GM21825 (cell line): ENCODE data around the gene HDGFL2.

ENCODE experiments used
- ATAC-seq: cut with Tn5 transposase; IDR thresholded peaks from one replicate; pipeline ENCODE4 v1.9.1; 2021; ENCODE audit warnings: mild to moderate bottlenecking, moderate library complexity; ENCODE audit not compliant: unreplicated experiment

The HDGFL2 gene

GRCh38 chr19:4496304-4496703 lies 24.2 kb downstream of the HDGFL2 start:
- ATAC-seq: no peak

DNA sequence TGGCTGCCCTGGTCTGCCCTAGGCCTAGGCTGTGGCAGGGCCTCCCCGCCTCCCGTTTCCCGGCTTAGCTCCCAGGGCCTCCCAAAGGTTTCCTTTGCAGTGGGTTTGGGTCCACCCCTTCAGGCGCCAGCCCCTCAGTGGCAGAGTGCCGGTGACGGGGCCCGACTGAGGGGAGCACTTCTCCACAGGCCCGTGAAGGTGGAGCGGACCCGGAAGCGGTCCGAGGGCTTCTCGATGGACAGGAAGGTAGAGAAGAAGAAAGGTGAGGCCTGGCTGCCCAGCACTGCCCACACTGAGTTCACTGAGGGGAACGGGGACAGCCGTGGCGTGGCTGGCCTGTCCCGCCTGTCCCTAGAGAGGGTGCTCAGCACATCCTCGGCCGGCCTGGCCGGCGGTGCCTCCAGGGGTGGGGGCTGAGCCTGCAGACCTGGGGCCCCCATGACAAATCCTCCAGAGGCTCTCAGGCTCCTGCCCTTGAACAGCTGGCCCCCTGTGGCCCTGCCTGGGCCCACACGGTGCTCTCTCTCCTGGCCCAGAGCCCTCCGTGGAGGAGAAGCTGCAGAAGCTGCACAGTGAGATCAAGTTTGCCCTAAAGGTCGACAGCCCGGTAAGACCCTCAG lies 25.8 kb downstream of the HDGFL2 start:
- ATAC-seq: no peak

DNA sequence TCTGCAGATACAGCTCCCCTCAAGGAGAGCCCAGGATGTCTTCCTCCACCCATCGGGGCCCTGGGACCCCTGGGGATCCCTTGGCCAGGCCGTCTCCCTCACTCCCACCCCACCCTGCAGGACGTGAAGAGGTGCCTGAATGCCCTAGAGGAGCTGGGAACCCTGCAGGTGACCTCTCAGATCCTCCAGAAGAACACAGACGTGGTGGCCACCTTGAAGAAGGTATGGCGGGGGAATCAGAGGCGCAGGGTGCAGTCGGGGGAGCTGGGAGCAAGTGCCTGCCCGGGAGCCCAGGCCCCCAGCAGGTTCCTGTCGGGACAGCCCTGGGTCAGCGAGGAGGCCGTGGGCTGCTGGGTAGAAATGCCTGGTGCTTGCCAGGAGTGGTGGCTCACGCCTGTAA lies 26.6 kb downstream of the HDGFL2 start:
- no peak for ATAC-seq

DNA sequence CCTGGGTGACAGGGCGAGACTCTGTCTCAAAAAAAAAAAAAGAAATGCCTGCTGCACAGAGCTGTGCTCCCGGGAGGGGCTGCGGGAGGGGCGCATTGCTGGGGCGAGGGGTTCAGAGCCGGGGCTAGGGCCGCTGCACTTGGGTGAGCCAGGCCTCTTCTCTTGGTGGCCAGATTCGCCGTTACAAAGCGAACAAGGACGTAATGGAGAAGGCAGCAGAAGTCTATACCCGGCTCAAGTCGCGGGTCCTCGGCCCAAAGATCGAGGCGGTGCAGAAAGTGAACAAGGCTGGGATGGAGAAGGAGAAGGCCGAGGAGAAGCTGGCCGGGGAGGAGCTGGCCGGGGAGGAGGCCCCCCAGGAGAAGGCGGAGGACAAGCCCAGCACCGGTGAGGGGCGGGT lies 27.2 kb downstream of the HDGFL2 start:
- ATAC-seq: no peak

GRCh38 chr19:4499855-4500254 lies 27.8 kb downstream of the HDGFL2 start:
- no peak for ATAC-seq

GRCh38 chr19:4500841-4501591 lies 28.9 kb downstream of the HDGFL2 start:
- ATAC-seq: no peak

DNA sequence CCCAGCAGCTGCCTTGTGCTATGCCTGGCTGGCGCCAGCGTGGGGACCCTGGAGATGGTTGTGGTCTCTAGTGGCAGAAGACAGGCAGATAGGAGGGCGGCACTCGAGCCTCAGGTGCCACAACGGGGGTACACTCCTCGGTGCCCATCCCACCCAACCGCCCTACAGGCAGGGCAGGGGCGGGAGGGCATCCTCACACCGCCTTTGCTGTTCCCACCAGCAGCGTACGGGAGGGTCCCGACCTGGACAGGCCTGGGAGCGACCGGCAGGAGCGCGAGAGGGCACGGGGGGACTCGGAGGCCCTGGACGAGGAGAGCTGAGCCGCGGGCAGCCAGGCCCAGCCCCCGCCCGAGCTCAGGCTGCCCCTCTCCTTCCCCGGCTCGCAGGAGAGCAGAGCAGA lies 29.6 kb downstream of the HDGFL2 start:
- no peak for ATAC-seq

GRCh38 chr19:4502282-4503131 lies 30.4 kb downstream of the HDGFL2 start:
- no peak for ATAC-seq

DNA sequence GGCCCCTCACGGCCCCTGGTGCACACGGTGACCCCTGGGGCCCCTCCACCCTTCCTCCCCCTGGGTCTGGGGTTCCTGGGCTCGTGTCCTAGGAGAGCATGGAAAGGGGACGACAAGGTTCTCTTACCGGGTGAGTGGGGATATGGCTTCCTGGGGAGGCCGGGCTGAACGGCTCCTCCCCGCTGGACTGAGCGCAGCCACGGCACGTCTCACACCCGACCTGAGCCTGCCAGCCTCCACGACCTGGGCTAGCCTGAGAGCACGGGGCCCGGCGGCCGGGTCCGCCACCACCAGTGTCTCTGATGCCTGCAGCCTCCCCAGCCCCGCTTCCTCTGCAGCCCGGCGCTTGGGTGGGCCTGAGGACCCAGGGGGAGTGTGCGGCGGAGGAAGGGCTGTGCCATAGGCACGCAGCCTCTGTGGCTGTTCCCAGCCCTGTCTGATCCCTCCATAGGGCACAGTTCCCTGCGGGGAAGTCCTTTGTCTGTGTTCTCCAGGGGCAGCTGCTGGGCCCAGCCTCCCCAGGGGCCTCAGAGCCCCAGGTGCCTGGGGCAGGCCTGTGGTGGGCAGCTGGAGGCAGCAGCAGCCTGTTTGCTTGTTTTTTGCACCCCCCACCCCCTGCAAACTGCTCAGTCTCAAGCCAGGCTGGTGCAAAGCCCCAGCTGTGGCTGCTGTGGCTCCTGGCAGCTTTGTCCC lies 31.2 kb downstream of the HDGFL2 start:
- no peak for ATAC-seq

- ATAC-seq: no peak
These were observed 31.7 kb downstream of the HDGFL2 start for GRCh38 chr19:4503825-4504170.

- ATAC-seq: no peak
These were observed 32.2 kb downstream of the HDGFL2 start for GRCh38 chr19:4504297-4504701.

DNA sequence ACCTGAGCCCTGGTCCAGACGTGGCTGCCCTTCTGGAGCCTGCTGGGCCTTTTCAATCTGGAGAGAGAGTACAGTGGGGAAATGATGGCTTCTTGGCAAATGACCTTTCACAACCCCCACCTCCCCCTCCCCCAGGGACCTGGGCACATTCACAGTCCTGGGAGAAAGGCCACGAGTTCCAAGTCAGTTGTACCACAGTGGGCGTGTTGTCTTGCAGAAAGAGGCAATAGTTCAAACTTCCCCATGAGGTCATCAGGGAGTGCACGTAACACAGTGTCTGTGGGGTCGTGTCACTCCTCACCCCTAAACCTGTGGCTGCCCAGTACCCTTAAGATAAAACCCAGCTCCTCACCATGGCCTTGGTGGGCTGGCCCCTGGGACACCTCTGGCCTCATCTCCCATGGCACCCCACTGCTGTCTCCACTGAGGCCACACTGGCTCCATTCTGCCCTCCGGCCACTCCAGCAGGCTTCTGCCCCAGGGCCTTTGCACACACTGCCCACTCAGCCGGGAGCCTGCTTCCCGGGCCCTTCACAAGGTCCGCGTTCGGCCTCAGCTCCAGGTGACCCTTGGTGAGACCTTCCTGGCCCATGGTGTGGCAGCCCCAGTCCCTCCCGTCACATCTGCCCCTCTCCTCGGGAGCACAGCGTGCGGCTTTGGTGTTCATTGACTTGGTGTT lies 32.9 kb downstream of the HDGFL2 start:
- no peak for ATAC-seq

GRCh38 chr19:4505570-4506448 lies 33.7 kb downstream of the HDGFL2 start:
- ATAC-seq: no peak

- ATAC-seq: no peak
These were observed 34.5 kb downstream of the HDGFL2 start for GRCh38 chr19:4506449-4507149.

DNA sequence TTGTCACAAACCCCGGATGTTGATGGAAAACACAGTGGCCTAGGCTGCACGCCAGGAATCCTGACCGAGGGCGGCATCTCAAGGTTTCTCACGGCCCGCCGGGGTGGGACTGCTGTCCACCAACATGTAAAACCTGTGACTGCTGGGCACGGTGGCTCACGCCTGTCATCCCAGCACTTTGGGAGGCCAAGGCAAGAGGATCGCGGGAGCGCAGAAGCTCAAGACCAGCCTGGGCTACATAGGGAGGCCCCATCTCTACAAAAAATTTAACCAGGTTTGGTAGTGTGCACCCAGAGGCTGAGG lies 35.0 kb downstream of the HDGFL2 start:
- ATAC-seq: no peak

GRCh38 chr19:4507804-4508203 lies 35.7 kb downstream of the HDGFL2 start:
- no peak for ATAC-seq

- ATAC-seq: no peak
These were observed 36.6 kb downstream of the HDGFL2 start for GRCh38 chr19:4508698-4509097.

GRCh38 chr19:4510435-4511255 lies 38.5 kb downstream of the HDGFL2 start:
- no peak for ATAC-seq
